A549 (cell line): ENCODE results near the gene SKOR2. TPM values are rescaled to one million over a fixed set of nuclear protein-coding genes. Genes with fewer than 3 reads are reported as not detected.

Experiments
- ATAC-seq, 2 experiments: fragments of 200-7000 bp in 1 of 2; fragments of >200 bp in 1 of 2; cut with Nextera tagmentation in 1 of 2; cut with Tn5 transposase in 1 of 2; 3 replicates each; pipeline versions ENCODE4 v1.8.0 to v1.9.1; 2018 to 2020; ENCODE audit warnings: mild to moderate bottlenecking in 1 of 2, moderate library complexity in 1 of 2
- CTCF ChIA-PET: fragments of 300-600 bp; sonication (Branson Sonifier 250); formaldehyde crosslinking; extraction: SDS; loops from one replicate; lab custom pipeline; 2021; ENCODE audit warnings: antibody characterized with exemption, inconsistent platforms; lab: Yijun Ruan, JAX
- POLR2A ChIA-PET: fragments of 350-600 bp; formaldehyde crosslinking; extraction: SDS; loops from one replicate; lab custom pipeline; 2021; ENCODE audit warnings: antibody characterized with exemption, inconsistent platforms; lab: Yijun Ruan, JAX
- DNase-seq, 2 experiments: peaks; one replicate each; pipeline versions ENCODE4 v3.0.0 to v3.0.0-alpha.2; 2011 to 2016; ENCODE audit warnings: low read depth in 1 of 2, low spot score in 1 of 2
- FAIRE-seq: peaks from 2 replicates; lab custom pipeline; 2011; peaks lifted over from hg19 to GRCh38; lab: Jason Lieb, UNC
- H3K27ac ChIP-seq, 2 experiments: fragments of >200 bp; sonication (Bioruptor Twin); formaldehyde crosslinking; 3 replicates each; pipeline ENCODE4 v1.5.1; 2016 to 2017
- H3K4me1 ChIP-seq: fragments of >200 bp; sonication (Bioruptor Twin); formaldehyde crosslinking; 3 replicates; pipeline ENCODE4 v1.6.1; 2016
- H3K4me2 ChIP-seq: fragments of >200 bp; sonication (Bioruptor Twin); formaldehyde crosslinking; 3 replicates; pipeline ENCODE4 v1.6.1; 2016
- H3K4me3 ChIP-seq: fragments of >200 bp; sonication (Bioruptor Twin); formaldehyde crosslinking; 3 replicates; pipeline ENCODE4 v1.5.1; 2016
- H3K9me3 ChIP-seq: fragments of >200 bp; sonication (Bioruptor Twin); formaldehyde crosslinking; 3 replicates; pipeline ENCODE4 v1.6.1; 2016
- CBX2 ChIP-seq: fragments of 200-600 bp; sonication (generic); IDR thresholded peaks from 2 replicates; pipeline ENCODE4 v1.6.1; 2016; ENCODE audit warnings: low read depth, mild to moderate bottlenecking, borderline replicate concordance
- CBX8 ChIP-seq: fragments of 200-600 bp; sonication (generic); IDR thresholded peaks from 2 replicates; pipeline ENCODE4 v1.6.1; 2016
- EHF ChIP-seq: fragments of 250-450 bp; sonication (Bioruptor Pico); IDR thresholded peaks from 2 replicates; pipeline ENCODE4 v1.5.0; 2020; ENCODE audit warnings: mild to moderate bottlenecking
- EP300 ChIP-seq, 2 experiments: fragments of >200 bp; sonication (Bioruptor Twin); formaldehyde crosslinking; IDR thresholded peaks; 2 replicates in 1 of 2; 3 replicates in 1 of 2; pipeline ENCODE4 v1.6.1; 2016 to 2017
- HOXB13 ChIP-seq: fragments of 250-450 bp; sonication (Bioruptor Pico); IDR thresholded peaks from 2 replicates; pipeline ENCODE4 v1.5.0; 2020; ENCODE audit warnings: low read depth, mild to moderate bottlenecking, moderate library complexity
- JUNB ChIP-seq: fragments of >200 bp; sonication (Bioruptor Twin); formaldehyde crosslinking; IDR thresholded peaks from 2 replicates; pipeline ENCODE4 v1.6.1; 2016
- KDM5A ChIP-seq: fragments of 200-600 bp; sonication (generic); IDR thresholded peaks from 2 replicates; pipeline ENCODE4 v1.6.1; 2016; ENCODE audit warnings: antibody characterized with exemption, mild to moderate bottlenecking
- MAZ ChIP-seq: fragments of 150-350 bp; IDR thresholded peaks from 2 replicates; pipeline ENCODE4 v1.6.1; 2014; ENCODE audit warnings: antibody characterized with exemption, low read depth, low read length, borderline replicate concordance
- NFE2L2 ChIP-seq: fragments of 150-350 bp; conservative IDR thresholded peaks from 2 replicates; pipeline ENCODE4 v1.6.1; 2014; ENCODE audit warnings: low read length
- NR3C1 ChIP-seq: fragments of >200 bp; sonication (Bioruptor Twin); formaldehyde crosslinking; IDR thresholded peaks from 3 replicates; pipeline ENCODE4 v1.6.1; 2017
- PHF8 ChIP-seq: fragments of 200-600 bp; sonication (generic); IDR thresholded peaks from 2 replicates; pipeline ENCODE4 v1.6.1; 2016; ENCODE audit warnings: low read depth, mild to moderate bottlenecking, antibody characterized with exemption, moderate library complexity, borderline replicate concordance
- RCOR1 ChIP-seq: fragments of 150-350 bp; IDR thresholded peaks from 2 replicates; pipeline ENCODE4 v1.6.1; 2014; ENCODE audit warnings: antibody characterized with exemption, low read length, low read depth
- RFX5 ChIP-seq: fragments of 450-650 bp; IDR thresholded peaks from 2 replicates; pipeline ENCODE4 v1.7.1; 2014; ENCODE audit warnings: antibody characterized with exemption, mild to moderate bottlenecking, moderate library complexity
- RNF2 ChIP-seq: fragments of 200-600 bp; sonication (generic); IDR thresholded peaks from 2 replicates; pipeline ENCODE4 v1.6.1; 2016; ENCODE audit warnings: low read depth, mild to moderate bottlenecking, antibody characterized with exemption, moderate library complexity, borderline replicate concordance
- SMC3 ChIP-seq: fragments of >200 bp; sonication (Bioruptor Twin); formaldehyde crosslinking; IDR thresholded peaks from 3 replicates; pipeline ENCODE4 v1.6.1; 2018; ENCODE audit warnings: inconsistent platforms
- TFCP2L1 ChIP-seq: fragments of 250-450 bp; sonication (Bioruptor Pico); IDR thresholded peaks from 2 replicates; pipeline ENCODE4 v1.5.0; 2021; ENCODE audit warnings: mild to moderate bottlenecking
- ZC3H11A ChIP-seq: fragments of 450-650 bp; IDR thresholded peaks from 2 replicates; pipeline ENCODE4 v1.6.1; 2014; ENCODE audit warnings: antibody characterized with exemption, mild to moderate bottlenecking
- ZFP36 ChIP-seq: fragments of 450-650 bp; IDR thresholded peaks from 2 replicates; pipeline ENCODE4 v1.6.1; 2014; ENCODE audit warnings: borderline replicate concordance; ENCODE audit not compliant: partially characterized antibody
- WGBS: methylation state at CpG from one replicate; pipeline ENCODE4 v1.1.6; 2017; ENCODE audit errors: missing lambda C conversion rate; 5-methylcytosine and 5-hydroxymethylcytosine counted together
- polyA plus RNA-seq, 4 experiments: library from polyadenylated mRNA; depleted of rRNA in 3 of 4; stranded (reverse); fragments of >200 nt; fragmentation: RNase III in 1 of 4; extraction: RNeasy Plus Mini Kit Qiagen cat#74134 plus additional on column Dnase treatment in 1 of 4; gene quantifications; 2 replicates in 3 of 4; 3 replicates in 1 of 4; pipeline ENCODE4 v1.2.3, GENCODE V29; 2011 to 2017
- TF ChIP-seq, protein P1 (sequence below): fragments of 250-450 bp; sonication (Bioruptor Pico); IDR thresholded peaks from 2 replicates; pipeline ENCODE4 v1.5.0; 2020; ENCODE audit warnings: low read depth, mild to moderate bottlenecking, moderate library complexity

SKOR2 gene
- polyA plus RNA-seq, 2 of the 4 experiments (the other 2 are of a cell fraction) = not detected

- no peak overlapping the region for H3K4me3 ChIP-seq
- no peaks in the 10 kb centered on the region for H3K9me3 ChIP-seq
- no peak overlapping the region for H3K27ac ChIP-seq
- no peak overlapping the region for H3K4me2 ChIP-seq
- POLR2A ChIA-PET = no interaction called here
- no peak for FAIRE-seq
- no peak for ATAC-seq
- H3K4me1 ChIP-seq = no peaks in the 10 kb centered on the region
- WGBS = 19% methylated on average over 7 of the region's 7 CpGs
- CTCF ChIA-PET = interaction anchor here (1.4 kb wide), 1 partner anchor 34 kb away, joined by 3 read pairs; no protein-coding TSS in a partner anchor
- no peak for DNase-seq
- TF ChIP-seq CBX8 (0 out of 2 replicates have a peak, but pooled peaks have one; percentile 27), KDM5A (no peak)
- TF ChIP-seq, all 56 proteins: peak for 1
These were observed 2.0 kb downstream of the SKOR2 start for GRCh38 chr18:47249314-47249981.

DNA sequence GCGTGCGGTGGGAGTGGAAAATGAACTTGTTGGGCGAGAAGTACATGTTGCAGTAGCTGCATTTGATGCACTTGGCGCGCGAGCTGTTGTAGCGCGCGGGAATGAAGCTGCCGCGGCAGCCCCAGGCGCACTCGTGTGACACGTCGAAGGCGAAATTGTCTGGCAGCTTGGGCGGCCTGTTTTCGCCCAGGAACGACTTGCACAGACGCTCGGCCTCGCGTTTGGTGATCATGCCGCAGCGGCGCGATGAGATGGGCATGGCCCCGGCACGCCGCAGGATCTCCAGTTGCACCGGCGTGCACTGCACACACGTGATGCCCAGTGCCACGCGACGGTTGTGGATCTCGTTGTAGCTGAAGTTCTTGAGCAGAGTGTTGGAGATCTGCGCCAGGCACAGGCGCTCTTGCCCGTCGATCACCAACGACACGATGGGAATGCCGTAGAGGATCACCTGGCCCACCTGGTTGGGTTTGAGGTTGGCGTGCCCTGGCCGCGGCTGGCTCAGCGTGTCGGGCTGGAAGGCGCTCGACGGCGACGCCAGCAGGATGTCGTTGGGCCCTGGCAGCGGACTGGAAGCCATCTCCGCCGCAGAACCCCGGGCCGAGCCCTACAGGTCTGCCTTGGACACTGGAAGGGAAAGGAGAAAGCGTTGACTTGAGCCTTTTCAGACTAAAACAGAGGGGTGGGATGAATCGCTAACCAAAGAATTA lies 2.7 kb downstream of the SKOR2 start:
- H3K4me3 ChIP-seq = no peak overlapping the region
- no peak overlapping the region for H3K4me2 ChIP-seq
- no peaks in the 10 kb centered on the region for H3K4me1 ChIP-seq
- no peaks in the 10 kb centered on the region for H3K9me3 ChIP-seq
- DNase-seq (no peak), FAIRE-seq (no peak), ATAC-seq (no peak)
- 73% methylated on average over 30 of the region's 62 CpGs for WGBS
- no peak for TF ChIP-seq EP300 (IDR thresholded peaks at IDR 0.05)
- TF ChIP-seq ZC3H11A = no peak
- H3K27ac ChIP-seq = no peak overlapping the region
- ChIA-PET POLR2A (no interaction called here), CTCF (interaction anchor here (1.4 kb wide), 1 partner anchor 33 kb away, joined by 3 read pairs; no protein-coding TSS in a partner anchor)

DNA sequence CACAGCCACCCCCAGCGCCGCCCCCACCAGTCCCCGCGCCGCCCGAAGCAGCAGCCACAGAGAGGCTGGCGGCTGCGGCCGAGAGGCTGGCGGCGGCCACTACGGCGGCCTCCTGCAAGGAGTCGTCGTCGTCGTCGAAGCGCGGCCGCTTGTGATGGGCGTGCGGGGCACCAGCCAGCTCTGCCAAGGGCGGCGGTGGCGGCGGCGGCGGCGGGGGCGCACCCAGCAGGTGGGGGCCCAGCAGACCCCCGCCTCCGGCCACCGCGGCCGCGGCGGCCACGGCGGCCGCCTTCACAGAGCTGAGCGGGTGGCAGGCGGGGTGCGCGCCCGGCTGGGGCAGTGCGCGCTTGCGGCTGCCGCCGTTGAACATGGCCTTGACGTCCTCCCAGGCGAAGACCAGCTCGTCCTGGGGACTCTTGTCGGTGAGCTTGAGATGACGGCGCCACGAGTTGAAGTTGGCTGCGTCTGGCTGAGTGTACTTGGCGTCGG lies 3.3 kb downstream of the SKOR2 start:
- TF ChIP-seq SMC3 (no peak), RFX5 (no peak), NFE2L2 (no peak), TFCP2L1 (CRISPR knock-in tag) (no peak), EHF (no peak), RNF2 (no peak), HOXB13 (CRISPR knock-in tag) (no peak), CBX2 (no peak), RCOR1 (no peak)
- TF ChIP-seq, protein P1, sequence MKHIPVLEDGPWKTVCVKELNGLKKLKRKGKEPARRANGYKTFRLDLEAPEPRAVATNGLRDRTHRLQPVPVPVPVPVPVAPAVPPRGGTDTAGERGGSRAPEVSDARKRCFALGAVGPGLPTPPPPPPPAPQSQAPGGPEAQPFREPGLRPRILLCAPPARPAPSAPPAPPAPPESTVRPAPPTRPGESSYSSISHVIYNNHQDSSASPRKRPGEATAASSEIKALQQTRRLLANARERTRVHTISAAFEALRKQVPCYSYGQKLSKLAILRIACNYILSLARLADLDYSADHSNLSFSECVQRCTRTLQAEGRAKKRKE = no peak
- ChIA-PET CTCF (interaction anchor here (0.6 to 1.4 kb wide), 2 partner anchors 33 to 58 kb away, joined by 3 read pairs; no protein-coding TSS in a partner anchor), POLR2A (no interaction called here)
- Histone ChIP-seq H3K4me2 (no peak overlapping the region), H3K4me1 (no peaks in the 10 kb centered on the region), H3K27ac (no peak overlapping the region), H3K9me3 (no peaks in the 10 kb centered on the region), H3K4me3 (no peak overlapping the region)
- no peak for FAIRE-seq
- no peak for ATAC-seq
- 65% methylated on average over 8 of the region's 61 CpGs for WGBS
- no peak for DNase-seq

GRCh38 chr18:47247416-47248114 lies 3.9 kb downstream of the SKOR2 start:
- no peak for FAIRE-seq

More at GRCh38 chr18:47247416-47248114, 3.9 kb downstream of the SKOR2 start:
- Histone ChIP-seq H3K27ac (no peak overlapping the region), H3K4me1 (no peaks in the 10 kb centered on the region), H3K9me3 (no peaks in the 10 kb centered on the region), H3K4me2 (no peak overlapping the region), H3K4me3 (no peak overlapping the region)
- CTCF ChIA-PET = interaction anchor here (0.6 kb wide), 1 partner anchor 59 kb away, joined by 3 read pairs; no protein-coding TSS in a partner anchor
- DNase-seq = no peak
- ATAC-seq = no peak
- POLR2A ChIA-PET = no interaction called here
- no peak for TF ChIP-seq PHF8
- TF ChIP-seq NR3C1 = no peak
- no peak for TF ChIP-seq ZFP36
- no peak for TF ChIP-seq JUNB
- no peak for TF ChIP-seq MAZ
- WGBS = 95% methylated on average over 4 of the region's 90 CpGs
